H1 (cell line): ENCODE measurements around the gene ZYG11B. TPM values are rescaled to one million over a fixed set of nuclear protein-coding genes. Genes with fewer than 3 reads are reported as not detected.
"Not testable (repeated sequence)": the region's sequence is repeated elsewhere in the genome, so short reads cannot be mapped to it uniquely, and the experiment has no call there.

Source experiments
- CTCF ChIA-PET: fragments of 300-600 bp; sonication (Branson Sonifier 250); formaldehyde crosslinking; loops from one replicate; lab custom pipeline; 2021; ENCODE audit not compliant: partially characterized antibody; lab: Charles Lee
- POLR2A ChIA-PET: fragments of 300-600 bp; sonication (Branson Sonifier 250); formaldehyde crosslinking; loops from one replicate; lab custom pipeline; 2021; ENCODE audit warnings: inconsistent platforms; ENCODE audit not compliant: partially characterized antibody; lab: Charles Lee
- DNase-seq, 2 experiments: peaks; one replicate each; pipeline versions ENCODE4 v3.0.0 to v3.0.0-alpha.2; 2010 to 2022; ENCODE audit warnings: low spot score in 2 of 2, low read depth in 1 of 2, mixed read lengths in 1 of 2
- FAIRE-seq: peaks from 2 replicates; lab custom pipeline; 2011; peaks lifted over from hg19 to GRCh38; lab: Jason Lieb, UNC
- H2AFZ ChIP-seq: 2 replicates; pipeline ENCODE4 v1.8.1; 2012; ENCODE audit warnings: low read length, inconsistent platforms
- H2AK5ac ChIP-seq: 2 replicates; pipeline ENCODE4 v1.6.1; 2013; ENCODE audit warnings: low read depth, low read length
- H2BK120ac ChIP-seq: replicated peaks from 2 replicates; pipeline ENCODE3; 2013; ENCODE audit warnings: low read depth, low read length, inconsistent platforms
- H2BK12ac ChIP-seq: 2 replicates; pipeline ENCODE4 v1.6.1; 2013; ENCODE audit warnings: low read depth, low read length
- H2BK15ac ChIP-seq: 2 replicates; pipeline ENCODE4 v1.6.1; 2013; ENCODE audit warnings: low read length
- H2BK20ac ChIP-seq: 2 replicates; pipeline ENCODE4 v1.6.1; 2013; ENCODE audit warnings: low read length
- H2BK5ac ChIP-seq: 2 replicates; pipeline ENCODE4 v1.6.1; 2013; ENCODE audit warnings: low read depth, low read length
- H3K14ac ChIP-seq: 2 replicates; pipeline ENCODE4 v1.6.1; 2013; ENCODE audit warnings: inconsistent platforms; ENCODE audit not compliant: insufficient read length
- H3K18ac ChIP-seq: 2 replicates; pipeline ENCODE4 v1.6.1; 2013; ENCODE audit warnings: low read length; ENCODE audit errors: extremely low read depth
- H3K23ac ChIP-seq: 2 replicates; pipeline ENCODE4 v1.6.1; 2013; ENCODE audit warnings: inconsistent platforms; ENCODE audit not compliant: insufficient read length
- H3K23me2 ChIP-seq: 2 replicates; pipeline ENCODE4 v1.6.1; 2013; ENCODE audit warnings: low read depth, low read length
- H3K27ac ChIP-seq: 2 replicates; pipeline ENCODE4 v1.6.1; 2011; ENCODE audit warnings: low read depth, low read length, inconsistent platforms
- H3K27me3 ChIP-seq, 4 experiments: replicated peaks in 1 of 4; 1 replicate in 1 of 4; 2 replicates in 3 of 4; pipeline versions ENCODE4 v1.6.1 to v1.8.1; 2011 to 2013; ENCODE audit warnings: low read length in 3 of 4, mild to moderate bottlenecking in 3 of 4, inconsistent platforms in 2 of 4, mixed read lengths in 2 of 4, moderate library complexity in 1 of 4; ENCODE audit not compliant: control insufficient read depth in 3 of 4, insufficient read depth in 3 of 4; ENCODE audit errors: extremely low read depth in 1 of 4
- H3K36me3 ChIP-seq, 4 experiments: 2 replicates each; pipeline versions ENCODE4 v1.6.1 to v1.8.1; 2011 to 2013; ENCODE audit warnings: mild to moderate bottlenecking in 4 of 4, low read length in 3 of 4, moderate library complexity in 2 of 4, control low read depth in 1 of 4, inconsistent platforms in 1 of 4; ENCODE audit not compliant: insufficient read depth in 4 of 4, control insufficient read depth in 2 of 4
- H3K4ac ChIP-seq: replicated peaks from 2 replicates; pipeline ENCODE3; 2013; ENCODE audit warnings: low read length, low read depth, mixed read lengths, inconsistent platforms; ENCODE audit not compliant: insufficient read length
- H3K4me1 ChIP-seq, 4 experiments: replicated peaks in 1 of 4; 1 replicate in 1 of 4; 2 replicates in 3 of 4; pipeline versions ENCODE4 v1.6.1 to v1.8.1; 2011 to 2013; ENCODE audit warnings: low read length in 3 of 4, inconsistent platforms in 2 of 4, mixed read lengths in 1 of 4; ENCODE audit not compliant: insufficient read depth in 4 of 4, control insufficient read depth in 3 of 4
- H3K4me2 ChIP-seq, 2 experiments: 2 replicates each; pipeline versions ENCODE4 v1.6.1 to v1.8.1; 2011 to 2013; ENCODE audit warnings: low read depth in 2 of 2, low read length in 2 of 2, control low read depth in 1 of 2, inconsistent platforms in 1 of 2, mild to moderate bottlenecking in 1 of 2; ENCODE audit not compliant: insufficient read depth in 1 of 2
- H3K4me3 ChIP-seq, 4 experiments: fragments of 200-600, 300-600 bp in 1 of 4; sonication (generic), shearing (Covaris generic), sonication (Bioruptor Twin) in 1 of 4; 2 replicates each; pipeline versions ENCODE4 v1.5.1 to v1.8.1; 2011 to 2016; ENCODE audit warnings: low read length in 4 of 4, low read depth in 3 of 4, control low read depth in 2 of 4, inconsistent platforms in 2 of 4, mild to moderate bottlenecking in 2 of 4, mixed read lengths in 1 of 4, moderate library complexity in 1 of 4; ENCODE audit not compliant: insufficient read depth in 2 of 4; ENCODE audit errors: extremely low read depth in 1 of 4
- H3K56ac ChIP-seq: replicated peaks from 2 replicates; pipeline ENCODE3; 2013; ENCODE audit warnings: low read depth, mild to moderate bottlenecking, mixed read lengths, low read length, inconsistent platforms; ENCODE audit not compliant: insufficient read length
- H3K79me1 ChIP-seq: 2 replicates; pipeline ENCODE4 v1.6.1; 2013; ENCODE audit warnings: low read depth, low read length, control low read depth
- H3K79me2 ChIP-seq, 2 experiments: 2 replicates each; pipeline versions ENCODE4 v1.6.1 to v1.8.1; 2012 to 2013; ENCODE audit warnings: low read length in 2 of 2, mild to moderate bottlenecking in 2 of 2, inconsistent platforms in 1 of 2; ENCODE audit not compliant: insufficient read depth in 2 of 2, control insufficient read depth in 1 of 2
- H3K9ac ChIP-seq, 4 experiments: replicated peaks in 1 of 4; 1 replicate in 1 of 4; 2 replicates in 3 of 4; pipeline versions ENCODE4 v1.6.1 to v1.8.1; 2011 to 2013; ENCODE audit warnings: low read depth in 3 of 4, low read length in 3 of 4, control low read depth in 2 of 4, mild to moderate bottlenecking in 2 of 4, moderate library complexity in 2 of 4, inconsistent platforms in 1 of 4; ENCODE audit errors: extremely low read depth in 1 of 4
- H3K9me3 ChIP-seq, 2 experiments: 2 replicates each; pipeline versions ENCODE4 v1.6.1 to v1.8.1; 2012 to 2013; ENCODE audit warnings: mild to moderate bottlenecking in 2 of 2, moderate library complexity in 2 of 2, control low read depth in 1 of 2, inconsistent platforms in 1 of 2, low read depth in 1 of 2, low read length in 1 of 2, mixed read lengths in 1 of 2; ENCODE audit not compliant: insufficient read depth in 2 of 2
- H4K20me1 ChIP-seq, 2 experiments: replicated peaks in 1 of 2; 2 replicates each; pipeline versions ENCODE3 to v1.8.1; 2011 to 2013; ENCODE audit warnings: inconsistent platforms in 2 of 2, low read length in 2 of 2, mild to moderate bottlenecking in 1 of 2; ENCODE audit not compliant: insufficient read depth in 2 of 2, control insufficient read depth in 1 of 2
- H4K5ac ChIP-seq: 2 replicates; pipeline ENCODE4 v1.6.1; 2013; ENCODE audit warnings: low read length, low read depth, mixed read lengths, inconsistent platforms; ENCODE audit not compliant: insufficient read length
- H4K8ac ChIP-seq: 2 replicates; pipeline ENCODE4 v1.8.0; 2013; ENCODE audit warnings: mild to moderate bottlenecking, moderate library complexity, low read length, inconsistent platforms; ENCODE audit not compliant: insufficient read depth; ENCODE audit errors: extremely low read depth
- H4K91ac ChIP-seq: replicated peaks from 2 replicates; pipeline ENCODE3; 2013; ENCODE audit warnings: low read length, mixed read lengths, inconsistent platforms; ENCODE audit not compliant: insufficient read length
- WGBS, 2 experiments: shearing (Covaris generic) in 1 of 2; methylation state at CpG; one replicate each; pipeline versions ENCODE4 v1.1.6 to v1.1.7; 2013 to 2015; ENCODE audit warnings: low lambda C conversion rate in 2 of 2, mixed read lengths in 2 of 2, inconsistent platforms in 1 of 2, low coverage in 1 of 2, missing lambda C conversion rate in 1 of 2; ENCODE audit not compliant: insufficient replicate concordance in 2 of 2, insufficient coverage in 1 of 2, insufficient read length in 1 of 2; ENCODE audit errors: extremely low coverage in 1 of 2, missing lambda C conversion rate in 1 of 2; 5-methylcytosine and 5-hydroxymethylcytosine counted together
- polyA plus RNA-seq, 7 experiments: library from polyadenylated mRNA; depleted of rRNA in 3 of 7; stranded (reverse) in 5 of 7; unstranded in 2 of 7; fragments of >200 nt in 5 of 7; fragments of 200-250 nt in 2 of 7; gene quantifications; 1 replicate in 5 of 7; 2 replicates in 1 of 7; 4 replicates in 1 of 7; pipeline versions ENCODE4 v1.2.1 to v1.2.3, GENCODE V29; 2011 to 2013; ENCODE audit warnings: missing spikeins in 2 of 7, mixed read lengths in 2 of 7
- total RNA-seq: library from RNA; stranded (reverse); fragmentation: NEBNext Ultra II Directional; extraction: Animal tissue kit (Norgen Biotek cat#: 25700); gene quantifications from 2 replicates; pipeline ENCODE4 v1.2.1, GENCODE V29; 2021

ZYG11B gene
- total and polyA plus RNA-seq, 2 of the 8 experiments (the other 6 are each of a cell fraction or from before 2014, with no cell fraction given): 4.4 to 20.9 TPM

DNA sequence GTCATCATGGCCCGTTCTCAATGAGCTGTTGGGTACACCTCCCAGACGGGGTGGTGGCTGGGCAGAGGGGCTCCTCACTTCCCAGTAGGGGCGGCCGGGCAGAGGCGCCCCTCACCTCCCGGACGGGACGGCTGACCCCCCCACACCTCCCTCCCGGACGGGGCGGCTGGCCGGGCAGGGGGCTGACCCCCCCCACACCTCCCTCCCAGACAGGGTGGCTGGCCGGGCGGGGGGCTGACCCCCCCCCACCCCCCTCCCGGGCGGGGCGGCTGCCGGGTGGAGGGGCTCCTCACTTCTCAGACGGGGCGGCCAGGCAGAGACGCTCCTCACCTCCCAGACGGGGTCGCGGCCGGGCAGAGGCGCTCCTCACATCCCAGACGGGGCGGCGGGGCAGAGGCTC lies 143.5 kb downstream of the ZYG11B start:
- H2BK5ac ChIP-seq, H3K14ac ChIP-seq, H3K4ac ChIP-seq, H3K4me3 ChIP-seq, POLR2A ChIA-PET, H4K8ac ChIP-seq, H3K27ac ChIP-seq, FAIRE-seq, H3K9ac ChIP-seq, H2BK12ac ChIP-seq, H3K9me3 ChIP-seq, H2AK5ac ChIP-seq, H3K79me1 ChIP-seq, H3K23ac ChIP-seq, H4K20me1 ChIP-seq, H3K27me3 ChIP-seq, H2AFZ ChIP-seq, H4K91ac ChIP-seq, H3K56ac ChIP-seq, H4K5ac ChIP-seq, H3K18ac ChIP-seq, CTCF ChIA-PET, H2BK15ac ChIP-seq, H3K79me2 ChIP-seq, H3K4me1 ChIP-seq, H2BK20ac ChIP-seq, H2BK120ac ChIP-seq, DNase-seq, H3K23me2 ChIP-seq, H3K36me3 ChIP-seq, H3K4me2 ChIP-seq: not testable (repeated sequence)
- 86% methylated on average over 4 of the region's 29 CpGs; no CpG with 5 or more reads in 1 of the 2 experiments for WGBS, 2 experiments
